Karpas-422 (cell line): Measurements from ENCODE around the gene ZNF579. TPM values are rescaled to one million over a fixed set of nuclear protein-coding genes. Genes with fewer than 3 reads are reported as not detected.

Experiments
- DNase-seq: peaks from one replicate; pipeline ENCODE4 v3.0.0-alpha.2; 2015
- H2AFZ ChIP-seq: fragments of 200-600 bp; sonication (generic); 2 replicates; pipeline ENCODE4 v1.6.1; 2014; ENCODE audit warnings: antibody characterized with exemption, low read length, mixed read lengths
- H3K27ac ChIP-seq: fragments of 200-600 bp; sonication (generic); 2 replicates; pipeline ENCODE4 v1.5.1; 2014; ENCODE audit warnings: mild to moderate bottlenecking, low read length, moderate library complexity
- H3K27me3 ChIP-seq: fragments of 200-600 bp; sonication (generic); 2 replicates; pipeline ENCODE4 v1.6.1; 2014; ENCODE audit warnings: low read length, mixed read lengths
- H3K36me3 ChIP-seq: fragments of 200-600 bp; sonication (generic); 2 replicates; pipeline ENCODE4 v1.6.1; 2014; ENCODE audit warnings: low read length, mixed read lengths; ENCODE audit not compliant: insufficient read depth
- H3K4me1 ChIP-seq: fragments of 200-600 bp; sonication (generic); 2 replicates; pipeline ENCODE4 v1.6.1; 2014; ENCODE audit warnings: mild to moderate bottlenecking, low read length, mixed read lengths
- H3K4me2 ChIP-seq: fragments of 200-600 bp; sonication (generic); 2 replicates; pipeline ENCODE4 v1.6.1; 2014; ENCODE audit warnings: low read length, low read depth, mild to moderate bottlenecking; ENCODE audit not compliant: poor library complexity, severe bottlenecking
- H3K4me3 ChIP-seq: fragments of 200-600 bp; sonication (generic); 2 replicates; pipeline ENCODE4 v1.5.1; 2014; ENCODE audit warnings: mild to moderate bottlenecking, antibody characterized with exemption, low read length, mixed read lengths
- H3K79me2 ChIP-seq: fragments of 200-600 bp; sonication (generic); 2 replicates; pipeline ENCODE4 v1.6.1; 2014; ENCODE audit warnings: mild to moderate bottlenecking, low read length, mixed read lengths
- H3K9ac ChIP-seq: fragments of 200-600 bp; sonication (generic); 2 replicates; pipeline ENCODE4 v1.6.0; 2014; ENCODE audit warnings: low read length
- H3K9me2 ChIP-seq: fragments of 200-600 bp; sonication (generic), shearing (Covaris generic); replicated peaks from 2 replicates; pipeline ENCODE4 v1.6.0; 2014; ENCODE audit warnings: mild to moderate bottlenecking, low read length, moderate library complexity; ENCODE audit not compliant: insufficient read depth
- H3K9me3 ChIP-seq: fragments of 300-700, 200-600 bp; sonication (generic); 2 replicates; pipeline ENCODE4 v1.6.1; 2014; ENCODE audit warnings: low read length, mixed read lengths
- H4K20me1 ChIP-seq: fragments of 200-600 bp; sonication (generic); 2 replicates; pipeline ENCODE4 v1.6.1; 2014; ENCODE audit warnings: mild to moderate bottlenecking, antibody characterized with exemption, low read length, low read depth; ENCODE audit not compliant: insufficient read depth
- total RNA-seq: library from RNA; depleted of rRNA; stranded (reverse); fragments of >200 nt; shearing (Covaris generic); gene quantifications from 2 replicates; pipeline ENCODE4 v1.2.3, GENCODE V29; 2014; ENCODE audit warnings: low replicate concordance

The ZNF579 gene
- total RNA-seq, 1 experiment from 2014 or later, result 5.0 TPM

DNA sequence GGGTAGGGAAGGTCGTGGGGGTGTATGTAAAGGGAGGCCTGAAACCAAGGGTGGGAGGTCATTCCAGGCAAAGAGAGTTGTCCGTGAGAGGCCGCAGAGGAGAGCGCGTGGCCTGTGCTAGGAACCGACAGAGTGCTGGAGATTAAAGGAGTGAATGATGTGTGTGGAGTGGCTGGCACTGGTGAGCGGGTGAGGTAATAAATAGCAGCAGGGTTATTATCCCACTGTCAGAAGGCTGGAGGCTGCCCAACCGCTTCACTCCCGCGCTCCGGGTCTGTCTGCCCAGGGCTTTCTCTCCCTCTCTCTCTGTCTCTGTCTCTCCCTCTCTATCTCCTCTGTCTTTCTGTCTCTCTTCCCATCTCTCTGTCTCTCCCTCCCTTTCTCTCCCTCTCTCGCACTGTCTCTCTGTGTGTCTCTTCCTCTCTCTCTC, 17.4 kb downstream of the ZNF579 start:
- H3K79me2 ChIP-seq, result no peaks in the 10 kb centered on the region
- H2AFZ ChIP-seq, result no peak overlapping the region
- no peak overlapping the region for H3K27ac ChIP-seq
- no peak for DNase-seq
- H4K20me1 ChIP-seq, result no peaks in the 10 kb centered on the region
- 0 out of 2 replicates have a peak, but pooled peaks cover 3% of the 10 kb centered on the region for H3K27me3 ChIP-seq
- H3K4me3 ChIP-seq, result no peak overlapping the region
- H3K4me2 ChIP-seq, result no peak overlapping the region
- no peaks in the 10 kb centered on the region for H3K9me2 ChIP-seq
- H3K36me3 ChIP-seq, result no peaks in the 10 kb centered on the region
- no peak overlapping the region for H3K9ac ChIP-seq
- no peaks in the 10 kb centered on the region for H3K9me3 ChIP-seq
- no peaks in the 10 kb centered on the region for H3K4me1 ChIP-seq

DNA sequence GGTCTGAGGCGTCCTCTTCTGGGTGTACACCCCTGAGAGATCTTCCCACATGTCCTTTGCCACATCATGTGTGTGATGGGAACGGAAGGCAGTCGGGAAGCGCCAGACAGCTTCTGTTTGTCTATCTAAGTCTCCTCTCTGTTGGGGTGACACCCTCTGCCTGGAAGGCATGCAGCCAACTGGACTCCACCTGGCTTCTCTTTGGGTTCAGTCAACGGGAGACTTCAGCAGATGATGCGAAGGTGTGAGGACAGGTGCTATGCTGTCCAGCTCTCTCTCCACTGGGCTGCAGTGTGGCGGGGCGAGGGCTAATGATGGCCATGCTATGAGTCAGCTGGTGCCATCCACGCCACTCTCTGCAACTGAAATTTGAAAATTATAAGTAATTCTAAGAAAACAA, 21.0 kb downstream of the ZNF579 start:
- Histone ChIP-seq H3K4me3 (no peak overlapping the region), H3K27me3 (0 out of 2 replicates have a peak, but pooled peaks cover 3% of the 10 kb centered on the region), H3K9ac (no peak overlapping the region), H3K4me2 (no peak overlapping the region), H3K9me2 (no peaks in the 10 kb centered on the region), H2AFZ (no peak overlapping the region), H3K4me1 (peaks cover 3% of the 10 kb centered on the region), H3K79me2 (no peaks in the 10 kb centered on the region), H3K27ac (no peak overlapping the region), H4K20me1 (no peaks in the 10 kb centered on the region), H3K36me3 (no peaks in the 10 kb centered on the region), H3K9me3 (no peaks in the 10 kb centered on the region)
- DNase-seq, result no peak

DNA sequence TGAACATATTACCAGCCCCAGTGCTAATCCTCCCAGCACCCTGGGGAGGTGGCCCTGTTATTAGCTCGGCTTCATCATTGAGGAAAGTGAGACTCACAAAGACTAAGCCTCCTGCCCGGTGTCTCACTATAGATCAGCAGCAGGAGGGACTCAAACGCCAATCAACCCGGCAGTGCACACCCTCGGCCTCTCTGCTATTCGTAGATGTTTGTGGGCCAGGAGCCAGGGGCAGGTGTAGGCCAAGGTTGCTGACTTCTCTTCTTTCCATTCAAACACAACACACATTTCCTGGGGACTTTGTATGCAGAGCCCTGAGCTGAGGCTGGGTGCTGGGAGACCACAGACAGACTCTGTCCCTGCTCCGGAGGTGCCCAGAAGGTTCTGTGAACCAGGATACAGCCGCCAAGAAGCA, 25.9 kb downstream of the ZNF579 start:
- no peak for DNase-seq

DNA sequence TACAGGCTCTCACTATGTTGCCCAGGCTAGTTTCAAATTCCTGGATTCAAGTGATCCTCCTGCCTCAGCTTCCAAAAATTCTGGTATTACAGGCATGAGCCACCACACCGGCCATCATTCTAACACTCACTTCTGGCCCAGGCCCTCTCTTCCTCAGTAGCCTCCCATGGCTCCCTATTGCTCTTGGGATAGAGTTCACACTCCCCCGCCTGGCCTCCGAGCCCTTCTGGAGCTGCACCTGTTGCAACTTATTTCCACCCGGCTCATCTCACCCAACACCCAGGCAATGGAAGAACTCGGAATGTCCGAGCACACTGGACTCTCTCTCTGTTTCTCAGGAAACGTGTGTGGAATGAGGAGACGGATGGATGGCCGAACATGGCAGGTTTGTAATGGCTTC, 26.3 kb downstream of the ZNF579 start:
- H3K4me3 ChIP-seq, result no peak overlapping the region
- H2AFZ ChIP-seq, result no peak overlapping the region
- no peaks in the 10 kb centered on the region for H3K9me2 ChIP-seq
- H3K27ac ChIP-seq, result no peak overlapping the region
- H3K79me2 ChIP-seq, result no peaks in the 10 kb centered on the region
- H3K27me3 ChIP-seq, result no peaks in the 10 kb centered on the region
- H4K20me1 ChIP-seq, result no peaks in the 10 kb centered on the region
- H3K9ac ChIP-seq, result no peak overlapping the region
- DNase-seq, result no peak
- no peak overlapping the region for H3K4me2 ChIP-seq
- H3K4me1 ChIP-seq, result peaks cover 7% of the 10 kb centered on the region
- H3K9me3 ChIP-seq, result no peaks in the 10 kb centered on the region
- no peaks in the 10 kb centered on the region for H3K36me3 ChIP-seq

More for the DNA sequence above, 25.9 kb downstream of the ZNF579 start:
- Histone ChIP-seq H3K9ac (no peak overlapping the region), H3K79me2 (no peaks in the 10 kb centered on the region), H3K27me3 (no peaks in the 10 kb centered on the region), H4K20me1 (no peaks in the 10 kb centered on the region), H3K9me3 (no peaks in the 10 kb centered on the region), H3K4me3 (no peak overlapping the region), H3K27ac (no peak overlapping the region), H3K4me1 (peaks cover 7% of the 10 kb centered on the region), H3K9me2 (no peaks in the 10 kb centered on the region), H3K36me3 (no peaks in the 10 kb centered on the region), H2AFZ (no peak overlapping the region), H3K4me2 (no peak overlapping the region)

DNA sequence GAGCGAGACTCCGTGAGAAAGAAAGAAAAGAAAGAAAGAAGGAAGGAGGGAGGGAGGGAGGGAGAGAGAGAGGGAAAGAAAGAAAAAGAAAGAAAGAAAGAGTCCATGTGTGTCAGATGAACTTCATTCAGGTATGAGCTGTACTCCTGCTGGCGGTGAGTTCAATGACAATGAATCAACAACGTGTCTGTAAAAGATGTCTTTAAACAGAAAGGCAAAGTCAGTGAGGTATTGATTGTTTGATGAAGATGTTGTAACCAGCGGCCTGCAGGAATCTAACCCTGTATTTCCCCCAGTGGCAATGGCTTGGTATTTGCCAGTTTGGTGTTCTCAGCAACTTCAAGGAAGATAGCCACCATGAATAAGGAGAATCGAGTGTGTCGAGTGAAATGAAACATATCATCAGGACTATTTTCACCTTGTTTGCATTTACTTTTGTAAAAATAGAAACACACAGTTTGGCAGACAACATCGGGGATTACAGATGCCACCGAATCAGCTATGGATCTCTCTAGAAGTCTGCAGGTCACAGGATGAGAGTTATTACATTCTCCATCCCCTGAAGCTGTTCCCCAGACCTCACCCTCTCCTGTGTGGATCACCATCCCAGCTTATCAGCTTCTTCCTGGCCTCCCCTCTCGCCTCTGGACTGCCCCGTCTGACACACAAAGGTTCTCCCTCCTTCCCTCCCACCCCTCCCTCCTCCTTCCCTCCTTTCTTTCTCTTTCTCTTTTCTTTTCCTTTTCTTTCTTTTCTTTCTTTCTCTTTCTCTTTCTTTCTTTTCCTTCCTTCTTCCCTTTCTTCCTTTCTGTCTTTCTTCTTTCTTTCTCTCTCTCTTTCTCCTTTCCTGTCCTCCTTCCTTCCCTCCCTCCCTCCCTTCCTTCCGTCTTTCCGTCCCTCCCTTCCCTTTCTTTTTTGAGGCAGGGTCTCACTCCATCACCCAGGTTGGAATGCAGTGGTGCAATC, 27.1 kb downstream of the ZNF579 start:
- no peaks in the 10 kb centered on the region for H3K79me2 ChIP-seq
- H2AFZ ChIP-seq, result no peak overlapping the region
- H3K27ac ChIP-seq, result no peak overlapping the region
- no peaks in the 10 kb centered on the region for H3K36me3 ChIP-seq
- H4K20me1 ChIP-seq, result no peaks in the 10 kb centered on the region
- H3K9me3 ChIP-seq, result no peaks in the 10 kb centered on the region
- no peak overlapping the region for H3K9ac ChIP-seq
- peaks cover 7% of the 10 kb centered on the region for H3K4me1 ChIP-seq
- no peaks in the 10 kb centered on the region for H3K27me3 ChIP-seq
- no peak overlapping the region for H3K4me3 ChIP-seq
- DNase-seq, result no peak
- no peak overlapping the region for H3K4me2 ChIP-seq
- H3K9me2 ChIP-seq, result no peaks in the 10 kb centered on the region

DNA sequence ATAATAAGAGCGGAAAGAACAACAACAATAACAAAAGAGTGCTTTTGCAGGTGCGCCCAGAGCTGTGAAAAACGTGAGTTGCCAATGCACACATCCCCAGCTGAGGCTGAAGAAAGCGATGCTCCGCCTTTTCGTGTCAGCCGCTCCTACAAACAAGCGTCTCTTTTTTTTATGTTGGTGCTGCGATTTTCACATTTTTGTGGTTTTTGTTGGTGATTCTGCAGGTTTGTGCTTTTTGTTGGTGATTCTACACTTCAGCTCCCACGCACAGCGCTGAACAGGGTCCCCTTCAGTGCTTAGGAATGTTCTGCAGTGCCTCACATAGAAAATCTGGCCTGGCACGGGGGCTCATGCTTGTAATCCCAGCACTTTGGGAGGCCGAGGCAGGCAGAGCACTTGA, 28.0 kb downstream of the ZNF579 start:
- DNase-seq, result no peak

DNA sequence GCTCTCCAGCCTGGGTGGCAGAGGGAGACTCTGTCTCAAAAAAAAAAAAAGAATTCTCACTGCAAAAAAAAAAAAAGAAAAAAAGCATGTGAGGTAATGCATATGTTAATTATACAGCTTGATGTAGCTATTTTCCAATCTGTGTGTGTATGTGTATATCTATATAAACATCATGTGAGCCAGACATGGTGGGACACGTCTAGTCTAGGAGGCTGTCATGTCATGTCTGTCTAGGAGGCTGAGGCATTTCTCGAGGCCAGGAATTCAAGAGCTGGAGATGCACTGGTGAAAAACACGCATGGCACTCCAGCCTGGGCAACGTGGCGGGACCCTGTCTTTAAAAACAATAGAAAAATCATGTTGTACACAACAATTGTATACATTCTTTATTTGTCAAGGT, 28.4 kb downstream of the ZNF579 start:
- H2AFZ ChIP-seq, result no peak overlapping the region
- H3K27me3 ChIP-seq, result no peaks in the 10 kb centered on the region
- H3K4me2 ChIP-seq, result no peak overlapping the region

More for the DNA sequence above, 28.0 kb downstream of the ZNF579 start:
- Histone ChIP-seq H3K4me3 (no peak overlapping the region), H3K36me3 (no peaks in the 10 kb centered on the region), H3K27me3 (no peaks in the 10 kb centered on the region), H4K20me1 (no peaks in the 10 kb centered on the region), H3K27ac (no peak overlapping the region), H3K9ac (no peak overlapping the region), H3K9me3 (no peaks in the 10 kb centered on the region), H3K4me2 (no peak overlapping the region), H3K9me2 (no peaks in the 10 kb centered on the region), H3K4me1 (peaks cover 7% of the 10 kb centered on the region), H2AFZ (no peak overlapping the region), H3K79me2 (no peaks in the 10 kb centered on the region)

DNA sequence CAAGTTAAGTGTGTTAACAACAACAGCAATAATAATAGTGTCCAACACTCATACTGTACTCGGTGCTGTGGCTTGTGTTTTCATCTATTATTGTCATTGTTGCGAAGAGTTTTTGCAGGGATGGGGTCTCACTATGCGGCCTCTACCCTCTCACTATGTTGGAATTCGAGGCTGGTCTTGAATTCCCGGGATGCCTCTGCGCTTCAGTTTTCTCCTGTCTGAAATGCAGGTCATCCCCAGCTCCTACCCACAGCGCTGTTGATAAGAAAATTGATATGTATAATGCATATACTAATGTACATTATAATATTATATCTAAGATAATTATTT, 30.4 kb downstream of the ZNF579 start:
- no peaks in the 10 kb centered on the region for H3K9me3 ChIP-seq
- no peaks in the 10 kb centered on the region for H3K27me3 ChIP-seq
- H2AFZ ChIP-seq, result no peak overlapping the region
- H3K9ac ChIP-seq, result no peak overlapping the region
- peaks cover 7% of the 10 kb centered on the region for H3K4me1 ChIP-seq
- H3K4me3 ChIP-seq, result no peak overlapping the region
- no peaks in the 10 kb centered on the region for H3K79me2 ChIP-seq
- H3K27ac ChIP-seq, result no peak overlapping the region
- no peak for DNase-seq
- no peaks in the 10 kb centered on the region for H3K9me2 ChIP-seq
- no peaks in the 10 kb centered on the region for H4K20me1 ChIP-seq
- no peak overlapping the region for H3K4me2 ChIP-seq
- no peaks in the 10 kb centered on the region for H3K36me3 ChIP-seq

More for the DNA sequence above, 28.4 kb downstream of the ZNF579 start:
- Histone ChIP-seq H3K36me3 (no peaks in the 10 kb centered on the region), H3K9me3 (no peaks in the 10 kb centered on the region), H3K27ac (no peak overlapping the region), H3K4me3 (no peak overlapping the region), H3K79me2 (no peaks in the 10 kb centered on the region), H4K20me1 (no peaks in the 10 kb centered on the region), H3K9me2 (no peaks in the 10 kb centered on the region), H3K9ac (no peak overlapping the region), H3K4me1 (peaks cover 7% of the 10 kb centered on the region)
- no peak for DNase-seq
